HCT116 (cell line): ENCODE data around the gene TMEM106C. TPM values are rescaled to one million over a fixed set of nuclear protein-coding genes. Genes with fewer than 3 reads are reported as not detected.

Source experiments
- ATAC-seq: fragments of 200-7000 bp; cut with Tn5 transposase; 2 replicates; pipeline ENCODE4 v1.9.1; 2020; ENCODE audit warnings: mild to moderate bottlenecking, moderate library complexity
- BruUV-seq: library from RNA; stranded (reverse); fragments of 400-500 nt; replicated peaks from 2 replicates; lab custom pipeline; 2021; lab: Mats Ljungman, UMichigan
- CTCF ChIA-PET: fragments of 300-600 bp; sonication (Branson Sonifier 250); formaldehyde crosslinking; loops from one replicate; lab custom pipeline; 2021; ENCODE audit warnings: antibody characterized with exemption; lab: Charles Lee
- POLR2A ChIA-PET: fragments of 300-600, 350-600 bp; sonication (Branson Sonifier 250); formaldehyde crosslinking; loops from one replicate; lab custom pipeline; 2021; ENCODE audit warnings: antibody characterized with exemption; lab: Charles Lee
- RAD21 ChIA-PET, 2 experiments: fragments of 300-600 bp; sonication (Branson Sonifier 250); formaldehyde crosslinking; loops; one replicate each; lab custom pipeline; 2023; ENCODE audit warnings: low total read pairs in 2 of 2; ENCODE audit not compliant: uncharacterized antibody in 2 of 2, unreplicated experiment in 2 of 2, low non-redundant PET in 1 of 2; lab: Charles Lee
- DNase-seq: peaks from one replicate; pipeline ENCODE4 v3.0.0-alpha.2; 2010; ENCODE audit warnings: low read depth, low spot score
- H2AFZ ChIP-seq: fragments of 200-600 bp; shearing (Covaris generic), sonication (generic); 2 replicates; pipeline ENCODE4 v1.6.1; 2017; ENCODE audit warnings: low read depth, mixed run types, mixed read lengths, antibody characterized with exemption, low read length; ENCODE audit not compliant: poor library complexity, severe bottlenecking
- H3K27ac ChIP-seq: 2 replicates; pipeline ENCODE4 v1.5.1; 2012; ENCODE audit warnings: low read depth, low read length
- H3K27me3 ChIP-seq: fragments of 200-600 bp; sonication (generic); 2 replicates; pipeline ENCODE4 v1.6.1; 2016; ENCODE audit warnings: mixed run types, low read length, mixed read lengths; ENCODE audit not compliant: insufficient read depth
- H3K36me3 ChIP-seq, 2 experiments: fragments of 200-500 bp in 1 of 2; fragments of 200-600 bp in 1 of 2; sonication (Bioruptor generic) in 1 of 2; sonication (generic) in 1 of 2; 2 replicates each; pipeline versions ENCODE4 v1.5.1 to v1.6.1; 2014 to 2016; ENCODE audit warnings: low read length in 2 of 2, inconsistent platforms in 1 of 2, mixed read lengths in 1 of 2, mixed run types in 1 of 2; ENCODE audit not compliant: insufficient read depth in 2 of 2, control insufficient read depth in 1 of 2
- H3K4me1 ChIP-seq, 2 experiments: fragments of 200-600 bp in 1 of 2; sonication (generic) in 1 of 2; 2 replicates each; pipeline versions ENCODE4 v1.5.1 to v1.6.1; 2012 to 2017; ENCODE audit warnings: low read length in 2 of 2, inconsistent platforms in 1 of 2, mild to moderate bottlenecking in 1 of 2, mixed read lengths in 1 of 2, mixed run types in 1 of 2, moderate library complexity in 1 of 2; ENCODE audit not compliant: insufficient read depth in 2 of 2, control insufficient read depth in 1 of 2
- H3K4me2 ChIP-seq: fragments of 200-600 bp; sonication (generic); 2 replicates; pipeline ENCODE4 v1.6.1; 2017; ENCODE audit warnings: mixed run types, low read length, mixed read lengths
- H3K4me3 ChIP-seq, 2 experiments: fragments of 200-600 bp in 1 of 2; sonication (generic) in 1 of 2; replicated peaks in 1 of 2; 2 replicates each; pipeline ENCODE4 v1.5.1; 2011 to 2016; ENCODE audit warnings: low read length in 2 of 2, control low read depth in 1 of 2, low read depth in 1 of 2, mild to moderate bottlenecking in 1 of 2, mixed read lengths in 1 of 2, mixed run types in 1 of 2
- H3K79me2 ChIP-seq: fragments of 200-600 bp; sonication (generic); 2 replicates; pipeline ENCODE4 v1.6.1; 2017; ENCODE audit warnings: mild to moderate bottlenecking, mixed run types, low read length, moderate library complexity, mixed read lengths; ENCODE audit not compliant: insufficient read depth
- H3K9ac ChIP-seq: fragments of 200-600 bp; sonication (generic); 2 replicates; pipeline ENCODE4 v1.6.1; 2016; ENCODE audit warnings: low read length, mixed read lengths
- H3K9me2 ChIP-seq: fragments of 200-600 bp; sonication (generic), shearing (Covaris generic); 2 replicates; pipeline ENCODE4 v1.6.1; 2017; ENCODE audit warnings: mixed run types, mild to moderate bottlenecking, moderate library complexity; ENCODE audit not compliant: insufficient read depth
- H3K9me3 ChIP-seq, 2 experiments: fragments of 200-500 bp in 1 of 2; fragments of 200-600 bp in 1 of 2; sonication (Bioruptor generic) in 1 of 2; sonication (generic) in 1 of 2; 2 replicates each; pipeline ENCODE4 v1.6.1; 2014 to 2017; ENCODE audit warnings: low read length in 2 of 2, mixed read lengths in 2 of 2, inconsistent platforms in 1 of 2, low read depth in 1 of 2, mild to moderate bottlenecking in 1 of 2, mixed run types in 1 of 2, moderate library complexity in 1 of 2; ENCODE audit not compliant: control insufficient read depth in 1 of 2, insufficient read depth in 1 of 2
- H4K20me1 ChIP-seq: fragments of 200-600 bp; sonication (generic), shearing (Covaris generic); 2 replicates; pipeline ENCODE4 v1.6.1; 2017; ENCODE audit warnings: mixed run types, mild to moderate bottlenecking, moderate library complexity; ENCODE audit not compliant: insufficient read depth
- CBX3 ChIP-seq: IDR thresholded peaks from 2 replicates; pipeline ENCODE4 v1.6.1; 2012; ENCODE audit warnings: low read depth
- CTCF ChIP-seq, 3 experiments: fragments of 200-600 bp in 1 of 3; sonication (generic) in 1 of 3; IDR thresholded peaks in 2 of 3; conservative IDR thresholded peaks in 1 of 3; 2 replicates each; pipeline ENCODE4 v1.5.1; 2012 to 2017; ENCODE audit warnings: low read depth in 2 of 3, low read length in 2 of 3, antibody characterized with exemption in 1 of 3, borderline replicate concordance in 1 of 3, control low read depth in 1 of 3, mild to moderate bottlenecking in 1 of 3, mixed read lengths in 1 of 3, mixed run types in 1 of 3, moderate library complexity in 1 of 3; ENCODE audit not compliant: insufficient read depth in 1 of 3
- POLR2AphosphoS5 ChIP-seq: IDR thresholded peaks from 2 replicates; pipeline ENCODE4 v1.6.1; 2011; ENCODE audit warnings: mild to moderate bottlenecking, low read depth, low read length, moderate library complexity
- RAD21 ChIP-seq: IDR thresholded peaks from 2 replicates; pipeline ENCODE4 v1.6.1; 2012; ENCODE audit warnings: low read depth, mild to moderate bottlenecking
- SP1 ChIP-seq: IDR thresholded peaks from 2 replicates; pipeline ENCODE4 v1.6.1; 2012; ENCODE audit warnings: low read depth
- ZNF274 ChIP-seq: fragments of 200-500 bp; sonication (Bioruptor generic); IDR thresholded peaks from 2 replicates; pipeline ENCODE4 v1.6.1; 2014; ENCODE audit warnings: mild to moderate bottlenecking, low read depth, low read length, inconsistent platforms
- intact Hi-C: fragments of 100-400 bp; cut with micrococcal nuclease; formaldehyde crosslinking; loops from 2 replicates; pipeline ENCODE4 v1.10.0; 2022
- total RNA-seq: library from RNA; stranded (reverse); gene quantifications from one replicate; pipeline ENCODE4 v1.2.1, GENCODE V29; 2021; ENCODE audit not compliant: unreplicated experiment
- TF ChIP-seq, protein P1 (sequence below): IDR thresholded peaks from 2 replicates; pipeline ENCODE4 v1.6.1; 2011; ENCODE audit warnings: mild to moderate bottlenecking, low read length, moderate library complexity; ENCODE audit not compliant: insufficient replicate concordance; ENCODE audit errors: extremely low read depth

TMEM106C gene
- total RNA-seq, 1 experiment from 2014 or later = 94.7 TPM

DNA sequence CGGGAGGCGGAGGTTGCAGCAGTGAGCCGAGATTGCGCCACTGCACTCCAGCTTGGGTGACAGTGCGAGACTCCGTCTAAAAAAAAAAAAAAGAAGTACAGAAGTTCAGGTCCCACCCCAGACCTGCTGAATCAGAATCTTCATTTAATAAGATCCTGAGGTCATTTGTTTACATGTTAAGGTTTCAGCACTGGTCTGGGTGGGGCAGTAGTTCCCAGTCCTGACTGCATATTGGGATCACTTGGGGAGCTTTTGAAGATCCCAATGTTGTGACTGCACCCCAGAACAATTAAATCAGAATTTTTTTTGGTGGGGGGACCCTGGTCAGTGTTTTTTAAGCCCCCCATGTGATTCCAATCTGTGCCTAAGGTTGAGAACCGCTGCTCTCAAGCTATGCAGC lies 52.6 kb downstream of the TMEM106C start:
- H3K79me2 ChIP-seq = no peaks in the 10 kb centered on the region
- ATAC-seq (no peak), DNase-seq (no peak)
- ChIA-PET POLR2A (no interaction called here), RAD21 (no interaction called here), CTCF (no interaction called here)
- no peaks in the 10 kb centered on the region for H3K36me3 ChIP-seq
- no peaks in the 10 kb centered on the region for H3K9me2 ChIP-seq
- no TSS peak for BruUV-seq
- H3K4me2 ChIP-seq = no peak overlapping the region
- no peaks in the 10 kb centered on the region for H3K4me1 ChIP-seq
- H3K9ac ChIP-seq = no peak overlapping the region
- intact Hi-C loops = no loop called here
- TF ChIP-seq CBX3 (no peak), SP1 (no peak), POLR2AphosphoS5 (no peak), ZNF274 (no peak), CTCF (IDR thresholded peaks at IDR 0.05 in 2 of 3, conservative IDR thresholded peaks at IDR 0.05 in 1 of 3; ENCODE audit: borderline replicate concordance in 1 of 3, insufficient read depth in 1 of 3, low read depth in 2 of 3, low read length in 2 of 3) (no peak), RAD21 (no peak)
- TF ChIP-seq, protein P1, sequence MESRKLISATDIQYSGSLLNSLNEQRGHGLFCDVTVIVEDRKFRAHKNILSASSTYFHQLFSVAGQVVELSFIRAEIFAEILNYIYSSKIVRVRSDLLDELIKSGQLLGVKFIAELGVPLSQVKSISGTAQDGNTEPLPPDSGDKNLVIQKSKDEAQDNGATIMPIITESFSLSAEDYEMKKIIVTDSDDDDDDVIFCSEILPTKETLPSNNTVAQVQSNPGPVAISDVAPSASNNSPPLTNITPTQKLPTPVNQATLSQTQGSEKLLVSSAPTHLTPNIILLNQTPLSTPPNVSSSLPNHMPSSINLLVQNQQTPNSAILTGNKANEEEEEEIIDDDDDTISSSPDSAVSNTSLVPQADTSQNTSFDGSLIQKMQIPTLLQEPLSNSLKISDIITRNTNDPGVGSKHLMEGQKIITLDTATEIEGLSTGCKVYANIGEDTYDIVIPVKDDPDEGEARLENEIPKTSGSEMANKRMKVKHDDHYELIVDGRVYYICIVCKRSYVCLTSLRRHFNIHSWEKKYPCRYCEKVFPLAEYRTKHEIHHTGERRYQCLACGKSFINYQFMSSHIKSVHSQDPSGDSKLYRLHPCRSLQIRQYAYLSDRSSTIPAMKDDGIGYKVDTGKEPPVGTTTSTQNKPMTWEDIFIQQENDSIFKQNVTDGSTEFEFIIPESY = no peak
- no peaks in the 10 kb centered on the region for H3K9me3 ChIP-seq
- H3K27ac ChIP-seq = no peak overlapping the region
- no peak overlapping the region for H2AFZ ChIP-seq
- peaks cover 21% of the 10 kb centered on the region; the same call in 1 of the 2 replicates for H3K27me3 ChIP-seq
- H3K4me3 ChIP-seq = no peak overlapping the region
- H4K20me1 ChIP-seq = no peaks in the 10 kb centered on the region
